ENCODE data around the gene ADCK1.
"Not testable (repeated sequence)": the region's sequence is repeated elsewhere in the genome, so short reads cannot be mapped to it uniquely, and the experiment has no call there.

ADCK1 gene

GRCh38 chr14:77914073-77914721 lies 114.3 kb downstream of the ADCK1 start:
- no peak for TF ChIP-seq ZFX (IDR thresholded peaks at IDR 0.05)
- TF ChIP-seq, protein P1, sequence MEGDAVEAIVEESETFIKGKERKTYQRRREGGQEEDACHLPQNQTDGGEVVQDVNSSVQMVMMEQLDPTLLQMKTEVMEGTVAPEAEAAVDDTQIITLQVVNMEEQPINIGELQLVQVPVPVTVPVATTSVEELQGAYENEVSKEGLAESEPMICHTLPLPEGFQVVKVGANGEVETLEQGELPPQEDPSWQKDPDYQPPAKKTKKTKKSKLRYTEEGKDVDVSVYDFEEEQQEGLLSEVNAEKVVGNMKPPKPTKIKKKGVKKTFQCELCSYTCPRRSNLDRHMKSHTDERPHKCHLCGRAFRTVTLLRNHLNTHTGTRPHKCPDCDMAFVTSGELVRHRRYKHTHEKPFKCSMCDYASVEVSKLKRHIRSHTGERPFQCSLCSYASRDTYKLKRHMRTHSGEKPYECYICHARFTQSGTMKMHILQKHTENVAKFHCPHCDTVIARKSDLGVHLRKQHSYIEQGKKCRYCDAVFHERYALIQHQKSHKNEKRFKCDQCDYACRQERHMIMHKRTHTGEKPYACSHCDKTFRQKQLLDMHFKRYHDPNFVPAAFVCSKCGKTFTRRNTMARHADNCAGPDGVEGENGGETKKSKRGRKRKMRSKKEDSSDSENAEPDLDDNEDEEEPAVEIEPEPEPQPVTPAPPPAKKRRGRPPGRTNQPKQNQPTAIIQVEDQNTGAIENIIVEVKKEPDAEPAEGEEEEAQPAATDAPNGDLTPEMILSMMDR (conservative IDR thresholded peaks at IDR 0.05), result no peak
- H3K27ac ChIP-seq, result no peak overlapping the region

DNA sequence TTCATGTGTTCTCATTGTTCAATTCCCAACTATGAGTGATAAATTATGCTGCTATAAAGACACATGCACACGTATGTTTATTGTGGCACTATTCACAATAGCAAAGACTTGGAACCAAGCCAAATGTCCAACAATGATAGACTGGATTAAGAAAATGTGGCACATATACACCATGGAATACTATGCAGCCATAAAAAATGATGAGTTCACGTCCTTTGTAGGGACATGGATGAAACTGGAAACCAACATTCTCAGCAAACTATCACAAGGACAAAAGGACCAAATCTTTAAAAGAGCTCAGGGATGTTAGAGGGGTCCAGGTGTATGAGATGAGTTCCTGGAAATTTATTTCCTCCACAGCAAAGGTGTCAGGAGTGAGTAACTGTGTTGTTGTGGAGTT lies 115.5 kb downstream of the ADCK1 start:
- H3K27ac ChIP-seq, result not testable (repeated sequence)

DNA sequence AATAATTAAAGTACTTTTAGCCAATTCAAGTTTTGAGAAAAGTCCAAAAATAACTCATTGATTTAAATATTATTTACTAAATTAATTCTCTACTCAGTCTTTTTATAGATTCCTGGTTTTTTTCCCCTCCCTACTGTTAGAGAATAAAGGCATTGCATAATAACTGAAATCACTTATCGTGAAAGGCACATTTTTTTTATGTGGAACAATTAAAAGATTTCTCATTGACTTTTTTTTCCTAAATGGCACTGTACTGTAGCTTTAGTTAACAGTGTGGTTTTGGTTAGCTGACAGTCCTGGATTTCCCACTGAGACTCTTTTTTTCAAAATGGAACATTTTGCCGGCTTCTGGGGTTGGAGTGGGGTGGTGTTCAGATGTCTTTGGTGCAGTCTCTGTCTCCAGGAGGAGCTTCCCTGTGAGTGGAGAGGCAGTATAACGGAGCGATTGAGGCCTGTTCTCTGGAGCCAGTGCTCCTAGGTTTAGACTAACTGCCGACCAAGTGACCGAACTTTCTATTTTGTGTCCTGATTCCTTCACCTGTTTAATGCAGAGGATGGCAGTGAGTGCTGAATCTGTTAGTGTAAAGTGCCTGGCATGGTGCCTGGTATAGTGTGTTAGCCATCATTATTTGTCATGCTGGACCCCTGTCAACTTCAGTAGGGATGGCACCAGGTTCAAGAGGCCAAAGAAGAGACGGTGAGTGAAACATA lies 117.7 kb downstream of the ADCK1 start:
- no peak overlapping the region for H3K27ac ChIP-seq

DNA sequence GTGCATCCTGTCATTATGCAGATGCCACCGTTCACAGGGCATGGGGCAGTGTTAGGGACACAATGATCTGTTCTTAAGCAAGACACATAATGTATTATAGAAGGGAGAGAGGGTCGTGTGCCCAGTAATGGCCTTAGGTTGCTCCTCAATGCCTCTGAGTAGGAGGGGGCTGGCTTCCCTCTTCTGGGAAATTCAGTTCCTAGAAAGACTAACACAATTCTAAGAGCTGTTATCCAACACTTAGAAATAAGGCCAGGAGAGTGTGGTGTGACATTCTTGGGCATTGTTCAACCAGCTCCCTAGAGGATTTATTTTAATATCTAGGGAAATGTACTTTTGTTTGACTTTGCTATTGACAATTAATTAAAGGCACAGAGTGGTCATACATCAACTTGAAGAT lies 118.5 kb downstream of the ADCK1 start:
- H3K27ac ChIP-seq, result no peak overlapping the region
- TF ChIP-seq, protein P1 (conservative IDR thresholded peaks at IDR 0.05), result no peak
- no peak for TF ChIP-seq ZFX (IDR thresholded peaks at IDR 0.05)

More for the DNA sequence above, 117.7 kb downstream of the ADCK1 start:
- TF ChIP-seq, protein P1 (conservative IDR thresholded peaks at IDR 0.05), result no peak
- TF ChIP-seq ZFX (IDR thresholded peaks at IDR 0.05), result no peak

DNA sequence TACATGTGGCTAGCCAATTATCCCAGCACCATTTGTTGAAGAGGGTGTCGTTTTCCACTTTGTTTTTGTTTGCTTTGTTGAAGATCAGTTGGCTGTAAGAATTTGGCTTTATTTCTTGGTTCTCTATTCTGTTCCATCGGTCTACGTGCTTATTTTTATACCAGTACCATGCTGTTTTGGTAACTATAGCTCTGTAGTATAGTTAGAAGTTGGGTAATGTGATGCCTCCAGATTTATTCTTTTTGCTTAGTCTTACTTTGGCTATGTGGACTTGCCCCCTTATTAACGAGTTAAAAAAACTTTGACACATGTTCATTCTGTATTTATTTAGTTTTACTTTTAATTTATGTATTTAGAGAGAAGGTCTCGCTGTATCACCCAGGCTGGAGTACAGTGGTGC lies 120.4 kb downstream of the ADCK1 start:
- H3K27ac ChIP-seq, result no peak overlapping the region

DNA sequence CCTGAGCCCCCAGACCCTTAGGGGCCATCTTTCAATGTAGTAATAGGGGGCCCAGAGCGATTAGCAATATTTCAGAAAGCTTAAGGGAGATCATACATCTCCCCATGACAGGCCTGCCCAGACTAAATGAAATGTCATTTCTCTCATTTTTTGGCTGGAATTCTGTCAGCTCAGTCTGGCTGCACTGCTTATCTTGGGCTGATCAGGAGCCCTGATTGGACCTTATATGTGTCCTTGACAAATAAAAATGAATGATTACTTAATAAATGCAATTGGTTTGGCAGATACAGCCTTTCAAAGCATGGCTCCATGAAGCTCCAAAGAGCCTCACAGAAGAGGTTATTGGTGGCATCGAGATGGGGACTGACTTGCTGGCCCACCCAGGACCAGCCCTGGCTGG lies 121.9 kb downstream of the ADCK1 start:
- H3K27ac ChIP-seq, result no peak overlapping the region
- TF ChIP-seq, protein P1 (conservative IDR thresholded peaks at IDR 0.05), result no peak
- TF ChIP-seq ZFX (IDR thresholded peaks at IDR 0.05), result no peak

More for the DNA sequence above, 120.4 kb downstream of the ADCK1 start:
- TF ChIP-seq, protein P1 (conservative IDR thresholded peaks at IDR 0.05), result no peak
- no peak for TF ChIP-seq ZFX (IDR thresholded peaks at IDR 0.05)

DNA sequence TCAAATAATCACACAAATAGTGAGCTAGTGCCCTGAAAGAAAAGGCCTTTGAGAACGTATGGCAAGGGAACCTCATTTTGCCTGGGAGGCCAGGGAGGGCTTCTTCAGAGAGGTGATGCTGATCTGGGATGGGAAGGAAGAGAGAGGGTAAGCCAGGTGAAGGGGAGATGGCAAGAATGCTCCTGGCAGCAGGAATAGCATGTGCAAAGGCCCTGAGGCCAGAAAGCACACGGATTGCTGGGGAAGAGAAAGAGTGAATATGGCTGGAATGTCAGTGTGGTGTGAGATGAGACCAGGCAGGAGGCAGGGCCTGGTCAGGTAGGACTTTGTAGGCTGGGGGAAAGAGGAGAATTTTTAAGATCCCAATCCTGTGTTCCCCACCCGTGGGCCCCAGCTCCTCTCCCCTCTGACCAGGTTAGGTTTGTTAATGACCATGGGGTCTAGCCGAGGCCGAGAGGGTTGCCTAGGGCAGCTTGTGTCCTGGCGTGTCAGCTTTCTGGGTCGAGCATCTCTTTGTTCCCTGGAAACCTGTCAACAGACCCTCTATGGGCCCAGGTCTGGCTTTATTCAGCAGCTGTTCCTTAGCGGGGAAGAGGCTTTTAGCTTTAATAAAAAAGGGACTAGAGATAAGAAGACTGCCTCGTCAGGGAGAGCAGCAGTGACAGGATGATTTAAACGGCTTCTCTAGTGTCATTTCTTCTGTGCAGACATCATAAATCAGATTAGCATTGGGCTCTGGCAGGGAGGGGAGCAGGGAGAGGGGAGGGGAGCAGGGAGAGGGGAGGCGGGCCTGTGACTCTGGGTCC lies 123.4 kb downstream of the ADCK1 start:
- TF ChIP-seq ZFX (IDR thresholded peaks at IDR 0.05), result no peak
- TF ChIP-seq, protein P1 (conservative IDR thresholded peaks at IDR 0.05), result no peak
- H3K27ac ChIP-seq, result no peak overlapping the region

All from C4-2B (cell line).